CD14-positive monocyte (primary cell): ENCODE data around the gene BRMS1. TPM values are rescaled to one million over a fixed set of nuclear protein-coding genes. Genes with fewer than 3 reads are reported as not detected.

Experiments used
- DNase-seq, 3 donors: peaks; one replicate each; pipeline ENCODE4 v3.0.0-alpha.2; 2011 to 2022
- H2AFZ ChIP-seq: 2 replicates; pipeline ENCODE4 v1.6.0; 2012; ENCODE audit warnings: mild to moderate bottlenecking, low read depth, low read length, inconsistent platforms; ENCODE audit not compliant: insufficient read depth, poor library complexity, severe bottlenecking
- H3K27ac ChIP-seq, 2 donors: 1 replicate in 1 of 2; 2 replicates in 1 of 2; pipeline ENCODE4 v1.5.1; 2012 to 2013; ENCODE audit warnings: low read length in 2 of 2, control low read depth in 1 of 2, inconsistent platforms in 1 of 2, low read depth in 1 of 2, mild to moderate bottlenecking in 1 of 2
- H3K27me3 ChIP-seq, 2 donors: one replicate each; pipeline versions ENCODE4 v1.6.0 to v1.6.1; 2011 to 2013; ENCODE audit warnings: low read length in 2 of 2; ENCODE audit not compliant: control insufficient read depth in 2 of 2, insufficient read depth in 2 of 2
- H3K36me3 ChIP-seq, 2 donors: replicated peaks in 1 of 2; 1 replicate in 1 of 2; 2 replicates in 1 of 2; pipeline versions ENCODE4 v1.5.1 to v1.6.1; 2012 to 2013; ENCODE audit warnings: low read length in 2 of 2, control low read depth in 1 of 2, inconsistent platforms in 1 of 2, mild to moderate bottlenecking in 1 of 2; ENCODE audit not compliant: insufficient read depth in 2 of 2, control insufficient read depth in 1 of 2
- H3K4me1 ChIP-seq, 2 donors: 1 replicate in 1 of 2; 2 replicates in 1 of 2; pipeline versions ENCODE4 v1.5.1 to v1.6.1; 2012 to 2013; ENCODE audit warnings: low read length in 2 of 2, control low read depth in 1 of 2, inconsistent platforms in 1 of 2, mild to moderate bottlenecking in 1 of 2, moderate library complexity in 1 of 2; ENCODE audit not compliant: insufficient read depth in 2 of 2, control insufficient read depth in 1 of 2
- H3K4me2 ChIP-seq: replicated peaks from 2 replicates; pipeline ENCODE3; 2012; ENCODE audit warnings: low read length, moderate library complexity, mild to moderate bottlenecking; ENCODE audit not compliant: poor library complexity, severe bottlenecking; ENCODE audit errors: extremely low read depth
- H3K4me3 ChIP-seq, 3 experiments: fragments of 200-600 bp in 1 of 3; sonication (generic) in 1 of 3; replicated peaks in 1 of 3; 1 replicate in 2 of 3; 2 replicates in 1 of 3; pipeline ENCODE4 v1.5.1; 2011 to 2013; ENCODE audit warnings: low read length in 3 of 3, mild to moderate bottlenecking in 3 of 3, control low read depth in 2 of 3, low read depth in 2 of 3, inconsistent platforms in 1 of 3, moderate library complexity in 1 of 3
- H3K79me2 ChIP-seq: 2 replicates; pipeline ENCODE4 v1.6.0; 2012; ENCODE audit warnings: mild to moderate bottlenecking, control low read depth, inconsistent platforms, low read length, moderate library complexity; ENCODE audit not compliant: insufficient read depth
- H3K9ac ChIP-seq: 2 replicates; pipeline ENCODE4 v1.6.0; 2017; ENCODE audit warnings: low read length, mild to moderate bottlenecking; ENCODE audit not compliant: insufficient read depth, poor library complexity, severe bottlenecking
- H3K9me3 ChIP-seq, 2 donors: replicated peaks in 1 of 2; 1 replicate in 1 of 2; 2 replicates in 1 of 2; pipeline versions ENCODE4 v1.5.1 to v1.6.1; 2012 to 2013; ENCODE audit warnings: low read length in 2 of 2, control low read depth in 1 of 2; ENCODE audit not compliant: control insufficient read depth in 1 of 2, insufficient read depth in 1 of 2
- H4K20me1 ChIP-seq: 2 replicates; pipeline ENCODE4 v1.6.0; 2012; ENCODE audit warnings: mild to moderate bottlenecking, low read length, control low read depth, moderate library complexity; ENCODE audit not compliant: insufficient read depth
- H3K27ac Mint-ChIP-seq, 7 donors: one replicate each; pipeline ENCODE4 v1.8.0; 2020; ENCODE audit warnings: mild to moderate bottlenecking in 7 of 7, mixed read lengths in 7 of 7, moderate library complexity in 6 of 7, inconsistent platforms in 2 of 7
- H3K27me3 Mint-ChIP-seq, 3 donors: one replicate each; pipeline ENCODE4 v1.8.0; 2021 to 2022; ENCODE audit warnings: low read depth in 3 of 3, mild to moderate bottlenecking in 3 of 3, mixed read lengths in 3 of 3, moderate library complexity in 3 of 3, inconsistent platforms in 1 of 3
- H3K36me3 Mint-ChIP-seq, 2 donors: one replicate each; pipeline ENCODE4 v1.8.0; 2020; ENCODE audit warnings: mixed read lengths in 2 of 2, inconsistent platforms in 1 of 2, mild to moderate bottlenecking in 1 of 2
- H3K4me1 Mint-ChIP-seq: one replicate; pipeline ENCODE4 v1.8.0; 2020; ENCODE audit warnings: mild to moderate bottlenecking, mixed read lengths
- H3K4me3 Mint-ChIP-seq, 2 donors: one replicate each; pipeline ENCODE4 v1.8.0; 2020; ENCODE audit warnings: mild to moderate bottlenecking in 2 of 2, mixed read lengths in 2 of 2, moderate library complexity in 1 of 2
- H3K9me3 Mint-ChIP-seq, 7 donors: one replicate each; pipeline ENCODE4 v1.8.0; 2020 to 2022; ENCODE audit warnings: mixed read lengths in 7 of 7, mild to moderate bottlenecking in 6 of 7, moderate library complexity in 6 of 7, inconsistent platforms in 2 of 7
- CTCF ChIP-seq: fragments of 200-600 bp; IDR thresholded peaks from one replicate; pipeline ENCODE4 v1.8.0; 2022; ENCODE audit warnings: antibody characterized with exemption, mild to moderate bottlenecking
- WGBS: methylation state at CpG from one replicate; pipeline ENCODE4 v1.1.5; 2013; ENCODE audit warnings: missing lambda C conversion rate; ENCODE audit not compliant: insufficient coverage; 5-methylcytosine and 5-hydroxymethylcytosine counted together
- intact Hi-C, 2 donors: fragments of 100-400 bp; cut with micrococcal nuclease; formaldehyde crosslinking; loops; one replicate each; pipeline versions ENCODE4 v1.15.0 to v1.15.1; 2023
- polyA plus RNA-seq, 3 donors: library from polyadenylated mRNA; depleted of rRNA in 1 of 3; unstranded in 2 of 3; stranded (reverse) in 1 of 3; fragments of 300-500 nt in 2 of 3; fragments of >200 nt in 1 of 3; fragmentation: Illumina TruSeq in 2 of 3; gene quantifications; 1 replicate in 2 of 3; 2 replicates in 1 of 3; pipeline ENCODE4 v1.2.3, GENCODE V29; 2012 to 2021

The BRMS1 gene
- polyA plus RNA-seq, 3 donors = 49.0 to 65.2 (median 62.0) TPM

- Mint-ChIP-seq H3K4me1 (peaks cover 26% of the 10 kb centered on the region), H3K27ac (peak overlapping the region; percentile 94 to 98 (median 97)), H3K27me3 (no peaks in the 10 kb centered on the region), H3K4me3 (peak overlapping the region; percentile 98 to 100), H3K36me3 (peaks cover 50 to 63% of the 10 kb centered on the region in 2 donors), H3K9me3 (no peaks in the 10 kb centered on the region)
- peak overlapping the region; percentile 66 for H2AFZ ChIP-seq
- peak overlapping the region; percentile 82 to 88 (median 87) for H3K4me3 ChIP-seq
- intact Hi-C loops = no loop called here
- peak overlapping the region; percentile 93 for H3K4me2 ChIP-seq
- H4K20me1 ChIP-seq = peaks cover 33% of the 10 kb centered on the region
- peak overlapping the region; percentile 98 for H3K9ac ChIP-seq
- no peaks in the 10 kb centered on the region for H3K9me3 ChIP-seq
- peaks cover 13% of the 10 kb centered on the region for H3K79me2 ChIP-seq
- H3K27me3 ChIP-seq = no peaks in the 10 kb centered on the region
- H3K4me1 ChIP-seq = peaks cover 26 to 30% of the 10 kb centered on the region in 2 donors
- 14% methylated on average over 30 of the region's 35 CpGs for WGBS
- peak in 2 of 3 donors; percentile 26 to 37 for DNase-seq
- no peak for TF ChIP-seq CTCF
- peak overlapping the region; percentile 69 to 98 for H3K27ac ChIP-seq
- H3K36me3 ChIP-seq = peaks cover 60 to 70% of the 10 kb centered on the region in 2 donors
Measured at GRCh38 chr11:66335531-66336233, 9.2 kb downstream of the BRMS1 start.

GRCh38 chr11:66334605-66335442, 10.1 kb downstream of the BRMS1 start:
- Histone ChIP-seq H3K9me3 (no peaks in the 10 kb centered on the region), H2AFZ (peak overlapping the region; percentile 66), H3K27ac (peak overlapping the region in 1 of 2 donors; percentile 98), H3K9ac (peak overlapping the region; percentile 98), H3K4me3 (peak overlapping the region; percentile 82 to 88 (median 87)), H3K27me3 (no peaks in the 10 kb centered on the region), H3K79me2 (peaks cover 13% of the 10 kb centered on the region), H3K4me1 (peaks cover 26 to 30% of the 10 kb centered on the region in 2 donors), H4K20me1 (peaks cover 33% of the 10 kb centered on the region), H3K36me3 (peaks cover 51 to 61% of the 10 kb centered on the region in 2 donors), H3K4me2 (peak overlapping the region; percentile 93)
- peak; percentile 55 to 75 (median 66) for DNase-seq
- WGBS = 82% methylated on average over 42 of the region's 42 CpGs
- Mint-ChIP-seq H3K4me1 (peaks cover 30% of the 10 kb centered on the region), H3K27me3 (no peaks in the 10 kb centered on the region), H3K4me3 (peak overlapping the region; percentile 98 to 100), H3K9me3 (no peaks in the 10 kb centered on the region), H3K27ac (peak overlapping the region; percentile 82 to 98 (median 92)), H3K36me3 (peaks cover 42 to 55% of the 10 kb centered on the region in 2 donors)
- TF ChIP-seq CTCF = no peak
- intact Hi-C loops = no loop called here
